ENCODE measurements around the gene GALNT5.
"Not testable (repeated sequence)": the region's sequence is repeated elsewhere in the genome, so short reads cannot be mapped to it uniquely, and the experiment has no call there.

The GALNT5 gene

GRCh38 chr2:157251932-157252331 lies 5.6 kb upstream of the GALNT5 start:
- no peak for DNase-seq (ENCODE audit: low read depth in 3 of 3)

DNA sequence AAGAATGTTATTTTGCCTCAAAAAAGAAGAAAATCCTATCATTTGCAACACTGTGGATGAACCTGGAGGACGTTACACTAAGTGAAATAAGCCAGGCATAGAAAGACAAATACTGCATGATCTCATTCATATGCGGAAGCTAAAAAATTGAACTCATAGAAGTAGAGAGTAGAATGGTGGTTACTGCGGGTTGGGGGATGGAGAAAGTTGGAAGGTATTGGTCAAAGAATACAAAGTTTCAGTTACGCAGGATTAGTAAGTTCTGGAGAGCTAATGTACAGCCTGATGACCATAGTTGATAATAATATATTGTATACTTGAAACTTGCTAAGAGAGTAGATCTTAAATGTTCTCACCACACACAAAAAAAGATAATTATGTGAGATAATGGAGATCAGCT lies 5.0 kb upstream of the GALNT5 start:
- no peak for DNase-seq (ENCODE audit: low read depth in 3 of 3)

GRCh38 chr2:157254041-157254440 lies 3.5 kb upstream of the GALNT5 start:
- no peak for DNase-seq (ENCODE audit: low read depth in 3 of 3)

- no peak for DNase-seq (ENCODE audit: low read depth in 3 of 3)
Measured at GRCh38 chr2:157255746-157256145, 1.8 kb upstream of the GALNT5 start.

DNA sequence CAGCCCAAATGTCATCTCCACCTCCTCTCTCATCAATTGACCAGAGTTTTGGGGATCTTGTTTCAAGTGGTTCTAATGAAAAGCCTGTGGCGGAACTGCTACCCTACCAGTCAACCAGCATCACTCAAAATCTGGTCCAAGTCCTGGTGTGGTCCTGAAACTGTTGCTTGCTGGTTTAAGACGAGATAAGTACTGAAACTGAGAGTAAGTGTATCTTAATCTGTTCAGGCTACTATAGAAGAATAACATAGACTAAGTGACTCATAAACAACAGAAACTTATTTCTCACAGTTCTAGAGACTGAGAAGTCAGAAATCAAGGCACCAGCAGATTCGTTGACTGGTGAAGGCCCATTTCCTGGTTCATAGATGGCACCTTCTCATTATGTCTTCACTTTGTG lies 879 bp upstream of the GALNT5 start:
- DNase-seq (ENCODE audit: low read depth in 3 of 3) = peak in 1 of 3 experiments; percentile 28

GRCh38 chr2:157258520-157259326 lies 1.2 kb downstream of the GALNT5 start:
- DNase-seq (ENCODE audit: low read depth in 3 of 3) = no peak

GRCh38 chr2:157259386-157259785 lies 1.9 kb downstream of the GALNT5 start:
- no peak for DNase-seq (ENCODE audit: low read depth in 3 of 3)

DNA sequence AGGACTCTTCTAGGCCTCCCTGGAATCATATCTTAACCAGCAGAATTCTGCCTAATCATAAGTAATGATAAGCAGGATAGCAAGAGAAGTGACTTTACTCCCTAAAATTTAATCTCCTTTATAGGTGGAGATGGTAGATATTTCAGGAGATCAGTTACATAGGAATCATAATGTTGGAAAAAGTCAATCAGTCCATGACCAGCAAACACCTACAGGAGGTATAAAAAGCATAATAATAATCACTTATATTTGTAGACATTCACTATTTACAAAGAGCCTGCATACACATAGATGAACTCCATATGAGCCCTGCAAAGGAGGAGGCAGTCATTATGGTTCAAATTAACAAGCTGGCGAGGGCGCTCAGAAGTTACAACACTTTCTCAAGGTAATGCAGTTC lies 2.5 kb downstream of the GALNT5 start:
- no peak for DNase-seq (ENCODE audit: low read depth in 3 of 3)

GRCh38 chr2:157260533-157261198 lies 3.2 kb downstream of the GALNT5 start:
- DNase-seq (ENCODE audit: low read depth in 3 of 3) = no peak

DNA sequence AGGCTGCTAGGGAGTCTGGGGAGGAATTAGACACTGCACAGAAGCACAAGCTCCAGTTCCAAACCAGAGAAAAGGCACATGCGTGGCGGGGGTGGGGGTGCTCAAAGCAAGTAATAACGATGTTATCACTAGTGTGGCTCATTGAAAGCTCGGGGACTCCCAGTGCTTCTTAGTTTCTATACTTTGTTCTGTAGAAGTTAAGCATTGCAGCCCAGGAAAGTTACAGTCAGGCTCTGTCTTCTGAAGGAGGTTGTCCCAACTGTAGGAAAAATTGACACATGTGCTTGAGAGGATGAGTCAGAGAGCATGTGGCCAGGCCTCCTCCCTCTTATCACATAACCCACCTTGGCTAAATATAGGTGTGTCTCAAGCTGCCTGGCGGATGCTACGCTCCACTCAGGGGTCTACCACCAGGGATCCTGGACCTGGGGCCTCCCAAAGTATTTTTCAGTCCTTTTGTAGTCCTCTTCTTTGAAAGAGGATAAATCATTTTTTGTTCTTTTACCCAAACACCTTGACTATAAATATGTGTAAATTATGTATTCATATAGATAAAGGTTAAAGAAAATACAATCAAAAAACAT lies 3.8 kb downstream of the GALNT5 start:
- peak; percentile 37 to 77 (median 43) for DNase-seq (ENCODE audit: low read depth in 3 of 3)

DNA sequence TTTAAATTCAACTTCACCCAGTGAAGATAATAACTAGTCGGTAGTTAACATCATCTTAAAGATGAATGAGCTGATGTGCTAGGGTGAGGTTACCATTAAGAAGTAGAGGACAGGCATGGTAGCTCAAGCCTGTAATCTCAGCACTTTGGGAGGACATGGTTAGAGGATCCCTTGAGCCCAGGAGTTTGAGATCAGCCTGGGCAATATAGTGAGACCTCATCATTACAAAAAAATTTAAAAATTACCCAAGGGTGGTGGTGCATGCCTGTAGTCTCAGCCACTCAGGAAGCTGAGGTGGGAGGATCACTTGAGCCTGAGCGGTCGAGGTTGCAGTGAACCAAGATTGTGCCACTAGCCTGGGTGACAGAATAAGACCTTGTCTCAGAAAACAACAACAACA lies 4.7 kb downstream of the GALNT5 start:
- DNase-seq (ENCODE audit: low read depth in 3 of 3) = no peak

DNA sequence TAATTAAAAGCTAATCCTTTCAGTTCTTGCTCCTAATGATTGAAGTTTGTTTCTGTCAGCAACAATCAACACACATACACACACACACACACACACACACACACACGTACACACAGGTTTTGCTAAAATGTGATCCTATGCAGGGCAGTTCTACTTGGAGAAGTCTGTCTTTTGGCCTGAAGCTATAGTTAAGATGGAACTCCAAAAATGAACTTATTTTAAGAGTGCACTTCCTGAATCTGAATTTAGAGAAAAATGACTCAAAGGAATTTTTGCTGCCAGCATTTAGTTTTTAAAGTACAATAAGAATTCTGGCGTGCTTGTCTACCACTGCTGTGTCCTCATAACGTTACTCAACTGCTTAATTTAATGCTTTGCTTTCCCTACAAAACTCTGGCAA lies 6.6 kb downstream of the GALNT5 start:
- DNase-seq (ENCODE audit: low read depth in 3 of 3) = no peak

GRCh38 chr2:157265825-157266224 lies 8.3 kb downstream of the GALNT5 start:
- DNase-seq (ENCODE audit: low read depth in 3 of 3) = no peak

- no peak for DNase-seq (ENCODE audit: low read depth in 3 of 3)
Measured at GRCh38 chr2:157267476-157267875, 10.0 kb downstream of the GALNT5 start.

DNA sequence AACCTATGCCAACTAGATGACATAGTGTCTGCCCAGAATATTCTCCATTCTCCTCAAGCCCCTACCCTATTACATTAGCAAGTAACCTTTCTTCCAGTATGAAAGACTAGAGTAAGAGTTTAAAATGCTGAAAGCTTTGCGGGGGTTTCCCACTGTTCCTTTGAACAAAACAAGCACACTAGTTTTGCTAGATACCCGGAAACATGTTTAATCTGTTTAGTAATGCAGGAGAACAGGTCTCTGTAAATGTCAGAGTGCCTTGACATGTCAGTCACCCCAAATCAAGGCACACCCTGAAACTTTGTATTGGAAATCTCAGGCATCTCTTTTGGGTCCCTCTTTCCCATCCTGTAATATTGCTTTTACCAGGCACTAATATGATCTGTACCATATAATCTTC lies 11.6 kb downstream of the GALNT5 start:
- DNase-seq (ENCODE audit: low read depth in 3 of 3) = no peak

DNA sequence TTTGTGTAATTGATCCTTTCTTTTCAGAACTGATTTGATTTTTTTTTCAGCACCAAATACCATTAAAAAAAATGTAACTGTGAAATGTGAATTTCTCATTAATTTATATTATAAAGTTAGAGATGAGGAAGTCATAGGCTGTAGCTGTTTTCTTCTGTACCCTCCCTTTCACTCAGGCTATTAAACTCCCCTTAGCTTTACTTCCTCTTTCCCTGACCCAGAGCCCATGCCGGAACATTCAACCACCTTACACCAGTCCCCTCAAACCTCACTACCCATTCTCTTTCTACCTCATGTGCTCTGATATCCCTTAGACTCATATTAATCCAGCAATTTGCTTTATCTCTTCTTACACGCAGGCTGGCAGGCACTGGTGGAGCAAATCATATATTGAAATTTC lies 12.4 kb downstream of the GALNT5 start:
- no peak for DNase-seq (ENCODE audit: low read depth in 3 of 3)

- DNase-seq (ENCODE audit: low read depth in 3 of 3) = no peak
Measured at GRCh38 chr2:157271590-157272203, 14.2 kb downstream of the GALNT5 start.

DNA sequence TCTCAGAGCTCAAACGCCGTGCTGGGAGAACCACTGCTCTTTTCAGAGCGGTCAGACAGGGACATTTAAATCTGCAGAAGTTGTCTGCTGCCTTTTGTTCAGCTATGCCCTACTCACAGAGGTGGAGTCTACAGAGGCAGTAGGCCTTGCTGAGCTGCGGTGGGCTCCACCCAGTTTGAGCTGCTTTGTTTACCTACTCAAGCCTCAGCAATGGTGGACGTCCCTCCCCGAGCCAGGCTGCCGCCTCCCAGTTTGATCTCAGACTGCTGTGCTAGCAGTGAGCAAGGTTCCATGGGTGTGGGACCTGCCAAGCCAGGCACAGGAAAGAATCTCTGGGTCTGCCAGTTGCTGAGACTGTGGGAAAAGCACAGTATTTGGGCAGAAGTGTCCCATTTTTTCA lies 21.8 kb downstream of the GALNT5 start:
- DNase-seq (ENCODE audit: low read depth in 3 of 3) = not testable (repeated sequence)

DNA sequence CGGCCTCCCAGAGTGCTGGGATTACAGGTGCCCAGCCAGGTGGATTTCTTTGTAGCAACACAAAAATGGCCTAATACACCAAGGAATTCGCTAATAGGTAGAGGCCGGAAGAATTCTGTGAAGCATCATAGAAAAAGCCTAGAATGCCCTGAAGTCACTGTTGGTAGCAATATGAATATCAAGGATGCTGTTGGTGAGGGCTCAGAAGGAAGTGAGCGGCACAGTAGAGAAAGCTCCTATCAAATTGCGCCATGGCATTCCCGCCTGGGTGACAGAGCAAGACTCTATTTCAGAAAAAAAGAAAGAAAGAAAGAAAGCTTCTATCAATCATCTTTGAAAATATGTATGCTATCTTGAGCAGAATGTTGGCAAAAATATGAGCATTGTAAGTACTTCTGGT lies 23.8 kb downstream of the GALNT5 start:
- no peak for DNase-seq (ENCODE audit: low read depth in 3 of 3)

DNA sequence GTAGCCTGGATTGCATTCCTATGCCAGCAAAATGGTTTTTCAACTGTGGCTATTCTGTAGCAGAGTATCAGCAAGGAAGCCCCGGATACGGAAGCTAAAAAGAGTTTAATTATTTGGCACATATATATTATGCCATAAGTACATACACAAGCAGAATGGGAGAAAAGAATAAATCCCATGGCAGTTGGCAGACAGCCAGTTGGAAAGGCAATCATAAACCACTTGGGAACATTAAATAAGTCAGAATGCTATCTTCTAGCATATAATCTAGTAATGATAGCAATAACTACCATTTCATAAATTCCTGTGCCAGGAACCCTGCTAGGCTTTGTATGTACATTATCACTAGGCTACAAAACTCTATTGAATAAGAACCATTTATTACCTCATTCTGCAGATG lies 26.0 kb downstream of the GALNT5 start:
- DNase-seq (ENCODE audit: low read depth in 3 of 3) = no peak

DNA sequence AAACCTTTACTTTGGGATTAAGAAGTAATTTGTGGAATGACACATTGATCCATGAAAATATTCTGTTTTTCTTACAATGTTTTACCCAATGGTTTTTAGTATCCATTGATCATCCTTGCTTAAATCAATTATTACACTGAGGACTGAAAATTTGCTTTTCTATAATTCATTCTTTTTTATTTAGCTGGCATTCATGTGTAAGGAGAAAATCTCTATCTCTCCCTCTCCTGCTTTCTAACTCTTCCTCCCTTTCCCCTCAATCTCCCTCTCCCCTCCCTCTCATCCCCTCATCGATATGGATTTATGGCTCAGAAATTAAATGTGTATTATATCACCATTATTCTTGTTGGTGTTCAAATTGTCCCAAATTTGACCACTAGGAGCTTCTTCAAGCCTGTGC lies 29.7 kb downstream of the GALNT5 start:
- no peak for DNase-seq (ENCODE audit: low read depth in 3 of 3)

- DNase-seq (ENCODE audit: low read depth in 3 of 3) = no peak
Measured at GRCh38 chr2:157290525-157290924, 33.0 kb downstream of the GALNT5 start.

DNA sequence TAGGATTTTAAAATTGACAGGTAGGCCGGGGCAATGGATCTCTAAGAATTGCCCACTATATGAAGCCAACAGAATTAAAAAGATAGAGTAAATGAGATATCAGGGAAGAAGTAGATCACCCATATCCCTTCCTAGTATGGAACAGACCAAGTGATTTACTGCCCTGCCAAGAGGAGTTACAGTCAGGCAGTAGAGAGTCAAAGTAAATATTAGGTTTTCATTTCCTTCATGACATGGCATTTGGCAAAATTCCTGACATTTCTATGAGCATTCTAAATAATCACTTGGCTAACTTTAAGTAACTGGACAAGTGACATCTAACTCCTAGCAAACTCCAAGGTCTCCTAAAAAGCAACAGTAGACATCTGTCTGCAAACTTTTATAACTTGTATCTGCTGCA lies 33.5 kb downstream of the GALNT5 start:
- DNase-seq (ENCODE audit: low read depth in 3 of 3) = no peak
